ENCODE results near the gene ANKAR.
A peak's percentile ranks its signal among the peaks of the same experiment; 100 is the strongest.
"Not testable (repeated sequence)": the region's sequence is repeated elsewhere in the genome, so short reads cannot be mapped to it uniquely, and the experiment has no call there.

The ANKAR gene

GRCh38 chr2:189651284-189651683 lies 23.2 kb upstream of the ANKAR start:
- no peaks in the 10 kb centered on the region for H3K4me1 Mint-ChIP-seq
- no peak for ATAC-seq
- H3K27ac Mint-ChIP-seq = no peak overlapping the region
- H3K9me3 Mint-ChIP-seq = no peaks in the 10 kb centered on the region
- no peaks in the 10 kb centered on the region for H3K36me3 Mint-ChIP-seq
- no peak overlapping the region for H3K4me3 Mint-ChIP-seq
- no peak for DNase-seq (ENCODE audit: low spot score in 2 of 2)

GRCh38 chr2:189653464-189653863 lies 21.0 kb upstream of the ANKAR start:
- H3K36me3 Mint-ChIP-seq; H3K27ac Mint-ChIP-seq; DNase-seq (ENCODE audit: low spot score in 2 of 2); H3K9me3 Mint-ChIP-seq; ATAC-seq; H3K4me3 Mint-ChIP-seq: not testable (repeated sequence)
- peaks cover 19% of the 10 kb centered on the region for H3K4me1 Mint-ChIP-seq

GRCh38 chr2:189654641-189655040 lies 19.8 kb upstream of the ANKAR start:
- Mint-ChIP-seq H3K4me1 (peaks cover 28% of the 10 kb centered on the region), H3K4me3 (no peak overlapping the region), H3K36me3 (no peaks in the 10 kb centered on the region), H3K9me3 (no peaks in the 10 kb centered on the region), H3K27ac (peak overlapping the region; percentile 27)
- no peak for ATAC-seq
- DNase-seq (ENCODE audit: low spot score in 2 of 2) = no peak

GRCh38 chr2:189657867-189658266 lies 16.6 kb upstream of the ANKAR start:
- Mint-ChIP-seq H3K9me3 (no peaks in the 10 kb centered on the region), H3K4me3 (peak overlapping the region; percentile 47), H3K4me1 (peaks cover 28% of the 10 kb centered on the region), H3K36me3 (no peaks in the 10 kb centered on the region), H3K27ac (peak overlapping the region; percentile 91)
- ATAC-seq (peak; percentile 70), DNase-seq (ENCODE audit: low spot score in 2 of 2) (peak in 1 of 2 donors; percentile 77)

GRCh38 chr2:189658306-189659212 lies 15.9 kb upstream of the ANKAR start:
- H3K4me1 Mint-ChIP-seq = peaks cover 30% of the 10 kb centered on the region
- peak overlapping the region; percentile 91 for H3K27ac Mint-ChIP-seq
- peak overlapping the region; percentile 47 for H3K4me3 Mint-ChIP-seq
- DNase-seq (ENCODE audit: low spot score in 2 of 2) = no peak
- ATAC-seq = peak; percentile 2
- no peaks in the 10 kb centered on the region for H3K9me3 Mint-ChIP-seq
- peaks cover 4% of the 10 kb centered on the region for H3K36me3 Mint-ChIP-seq

- peaks cover 15% of the 10 kb centered on the region for H3K36me3 Mint-ChIP-seq
- DNase-seq (ENCODE audit: low spot score in 2 of 2) = no peak
- ATAC-seq = no peak
- H3K4me1 Mint-ChIP-seq = peaks cover 39% of the 10 kb centered on the region
- no peak overlapping the region for H3K4me3 Mint-ChIP-seq
- H3K27ac Mint-ChIP-seq = peak overlapping the region; percentile 91
- H3K9me3 Mint-ChIP-seq = no peaks in the 10 kb centered on the region
These were observed 14.7 kb upstream of the ANKAR start for GRCh38 chr2:189659734-189660133.

- Mint-ChIP-seq H3K9me3 (no peaks in the 10 kb centered on the region), H3K4me3 (no peak overlapping the region), H3K27ac (no peak overlapping the region), H3K4me1 (peaks cover 39% of the 10 kb centered on the region), H3K36me3 (peaks cover 25% of the 10 kb centered on the region)
- DNase-seq (ENCODE audit: low spot score in 2 of 2) = no peak
- no peak for ATAC-seq
These were observed 13.7 kb upstream of the ANKAR start for GRCh38 chr2:189660803-189661147.

- Mint-ChIP-seq H3K4me1 (peaks cover 39% of the 10 kb centered on the region), H3K27ac (peak within 1 kb of the TSS; percentile 91), H3K4me3 (no peak within 1 kb of the TSS), H3K36me3 (peaks cover 31% of the 10 kb centered on the region), H3K9me3 (no peaks in the 10 kb centered on the region)
- ATAC-seq = peak; percentile 92
- DNase-seq (ENCODE audit: low spot score in 2 of 2) = peak; percentile 96 to 98
These were observed 13.1 kb upstream of the ANKAR start, which contains the start of gene ASNSD1 for GRCh38 chr2:189661148-189661956. Gene ASNSD1, plus strand, starts transcription at chr2:189661459. Its CDS starts 4,674 bp downstream, at chr2:189666133.

GRCh38 chr2:189661957-189662321 lies 12.5 kb upstream of the ANKAR start:
- Mint-ChIP-seq H3K36me3 (peaks cover 37% of the 10 kb centered on the region), H3K4me3 (no peak overlapping the region), H3K9me3 (no peaks in the 10 kb centered on the region), H3K27ac (no peak overlapping the region), H3K4me1 (peaks cover 38% of the 10 kb centered on the region)
- ATAC-seq (no peak), DNase-seq (ENCODE audit: low spot score in 2 of 2) (no peak)

- Mint-ChIP-seq H3K4me3 (no peak overlapping the region), H3K27ac (no peak overlapping the region), H3K36me3 (peaks cover 45% of the 10 kb centered on the region), H3K4me1 (peaks cover 33% of the 10 kb centered on the region), H3K9me3 (no peaks in the 10 kb centered on the region)
- DNase-seq (ENCODE audit: low spot score in 2 of 2) (no peak), ATAC-seq (no peak)
These were observed 11.7 kb upstream of the ANKAR start for GRCh38 chr2:189662669-189663226.

- ATAC-seq; H3K9me3 Mint-ChIP-seq; DNase-seq (ENCODE audit: low spot score in 2 of 2); H3K4me3 Mint-ChIP-seq: not testable (repeated sequence)
- Mint-ChIP-seq H3K4me1 (peaks cover 27% of the 10 kb centered on the region), H3K27ac (peak overlapping the region; percentile 16), H3K36me3 (peaks cover 51% of the 10 kb centered on the region)
These were observed 11.2 kb upstream of the ANKAR start for GRCh38 chr2:189663319-189663718.

- H3K36me3 Mint-ChIP-seq = peaks cover 78% of the 10 kb centered on the region
- no peak overlapping the region for H3K4me3 Mint-ChIP-seq
- DNase-seq (ENCODE audit: low spot score in 2 of 2) = no peak
- no peak for ATAC-seq
- peaks cover 16% of the 10 kb centered on the region for H3K4me1 Mint-ChIP-seq
- H3K27ac Mint-ChIP-seq = no peak overlapping the region
- no peaks in the 10 kb centered on the region for H3K9me3 Mint-ChIP-seq
These were observed 4.6 kb upstream of the ANKAR start for GRCh38 chr2:189669913-189670312.

GRCh38 chr2:189673661-189674373 lies 653 bp upstream of the ANKAR start:
- Mint-ChIP-seq H3K4me1 (peaks cover 24% of the 10 kb centered on the region), H3K9me3 (no peaks in the 10 kb centered on the region), H3K27ac (peak overlapping the region; percentile 98), H3K36me3 (peaks cover 51% of the 10 kb centered on the region), H3K4me3 (peak overlapping the region; percentile 82)
- DNase-seq (ENCODE audit: low spot score in 2 of 2) (no peak), ATAC-seq (peak; percentile 67)

- Mint-ChIP-seq H3K4me3 (no peak overlapping the region), H3K4me1 (peaks cover 42% of the 10 kb centered on the region), H3K27ac (no peak overlapping the region), H3K36me3 (peaks cover 25% of the 10 kb centered on the region), H3K9me3 (no peaks in the 10 kb centered on the region)
- DNase-seq (ENCODE audit: low spot score in 2 of 2) (no peak), ATAC-seq (no peak)
These were observed 2.0 kb downstream of the ANKAR start for GRCh38 chr2:189676471-189676870.

GRCh38 chr2:189679226-189679625 lies 4.8 kb downstream of the ANKAR start:
- peak overlapping the region; percentile 10 for H3K27ac Mint-ChIP-seq
- no peak overlapping the region for H3K4me3 Mint-ChIP-seq
- peaks cover 17% of the 10 kb centered on the region for H3K36me3 Mint-ChIP-seq
- H3K4me1 Mint-ChIP-seq = peaks cover 38% of the 10 kb centered on the region
- ATAC-seq (no peak), DNase-seq (ENCODE audit: low spot score in 2 of 2) (no peak)
- H3K9me3 Mint-ChIP-seq = no peaks in the 10 kb centered on the region

Data from stimulated activated effector memory CD8-positive, alpha-beta T cell treated with anti-CD3 and anti-CD28 coated beads, Interleukin-12 subunit alpha, Interleukin-12 subunit beta, amount 100 ng/mL, for 72 hours (primary cell).